Natural killer cell (primary cell): ENCODE data around the gene EXOC4. TPM values are rescaled to one million over a fixed set of nuclear protein-coding genes. Genes with fewer than 3 reads are reported as not detected.

Experiments used
- ATAC-seq, 3 donors: fragments of 150-1000 bp in 2 of 3; fragments of 200-7000 bp in 1 of 3; cut with Tn5 transposase; 1 replicate in 1 of 3; 2 replicates in 2 of 3; pipeline ENCODE4 v1.10.0; 2021; ENCODE audit warnings: mild to moderate bottlenecking in 2 of 3, moderate library complexity in 2 of 3
- DNase-seq, 2 donors: peaks; one replicate each; pipeline versions ENCODE4 v3.0.0 to v3.0.0-alpha.2; 2013 to 2021; ENCODE audit warnings: mixed read lengths in 1 of 2
- H3K27ac ChIP-seq: one replicate; pipeline ENCODE4 v1.5.1; 2013; ENCODE audit warnings: mild to moderate bottlenecking, low read length
- H3K27me3 ChIP-seq: one replicate; pipeline ENCODE4 v1.6.1; 2013; ENCODE audit warnings: low read length; ENCODE audit not compliant: control insufficient read depth, insufficient read depth
- H3K36me3 ChIP-seq: one replicate; pipeline ENCODE4 v1.6.1; 2013; ENCODE audit warnings: low read length; ENCODE audit not compliant: control insufficient read depth, insufficient read depth
- H3K4me1 ChIP-seq: one replicate; pipeline ENCODE4 v1.6.1; 2013; ENCODE audit warnings: low read length; ENCODE audit not compliant: control insufficient read depth, insufficient read depth
- H3K4me3 ChIP-seq: one replicate; pipeline ENCODE4 v1.5.1; 2013; ENCODE audit warnings: low read length
- H3K9me3 ChIP-seq: one replicate; pipeline ENCODE4 v1.6.1; 2013; ENCODE audit warnings: low read length; ENCODE audit not compliant: control insufficient read depth, insufficient read depth
- H3K27ac Mint-ChIP-seq, 2 donors: one replicate each; pipeline ENCODE4 v1.8.0; 2022; ENCODE audit warnings: mild to moderate bottlenecking in 2 of 2, mixed read lengths in 2 of 2, moderate library complexity in 1 of 2
- H3K27me3 Mint-ChIP-seq, 2 donors: one replicate each; pipeline ENCODE4 v1.8.0; 2022; ENCODE audit warnings: low read depth in 2 of 2, mixed read lengths in 2 of 2
- H3K36me3 Mint-ChIP-seq: one replicate; pipeline ENCODE4 v1.8.0; 2022; ENCODE audit warnings: mixed read lengths
- H3K4me1 Mint-ChIP-seq, 2 donors: one replicate each; pipeline ENCODE4 v1.8.0; 2022; ENCODE audit warnings: mixed read lengths in 2 of 2
- H3K4me3 Mint-ChIP-seq: one replicate; pipeline ENCODE4 v1.8.0; 2022; ENCODE audit warnings: mild to moderate bottlenecking, moderate library complexity, mixed read lengths
- H3K9me3 Mint-ChIP-seq, 2 donors: one replicate each; pipeline ENCODE4 v1.8.0; 2022; ENCODE audit warnings: mixed read lengths in 2 of 2
- WGBS: methylation state at CpG from one replicate; pipeline ENCODE4 v1.1.7; 2013; ENCODE audit warnings: missing lambda C conversion rate; ENCODE audit not compliant: insufficient coverage; 5-methylcytosine and 5-hydroxymethylcytosine counted together
- intact Hi-C: fragments of 100-400 bp; cut with micrococcal nuclease; formaldehyde crosslinking; loops from one replicate; pipeline ENCODE4 v1.14.2; 2022
- total RNA-seq, 4 donors: library from RNA; stranded (reverse); fragments of 120-200 nt in 1 of 4; gene quantifications; one replicate each; pipeline versions ENCODE4 v1.2.3 to v1.2.4, GENCODE V29; 2013 to 2022
- TF ChIP-seq, protein P1 (sequence below): fragments of 200-600 bp; IDR thresholded peaks from one replicate; pipeline ENCODE4 v1.8.0; 2022; ENCODE audit warnings: antibody characterized with exemption

Gene EXOC4
- total RNA-seq, 3 donors from 2014 or later (not counting 1 experiment from before 2014, with no cell fraction given) = 105 to 148 (median 123) TPM

DNA sequence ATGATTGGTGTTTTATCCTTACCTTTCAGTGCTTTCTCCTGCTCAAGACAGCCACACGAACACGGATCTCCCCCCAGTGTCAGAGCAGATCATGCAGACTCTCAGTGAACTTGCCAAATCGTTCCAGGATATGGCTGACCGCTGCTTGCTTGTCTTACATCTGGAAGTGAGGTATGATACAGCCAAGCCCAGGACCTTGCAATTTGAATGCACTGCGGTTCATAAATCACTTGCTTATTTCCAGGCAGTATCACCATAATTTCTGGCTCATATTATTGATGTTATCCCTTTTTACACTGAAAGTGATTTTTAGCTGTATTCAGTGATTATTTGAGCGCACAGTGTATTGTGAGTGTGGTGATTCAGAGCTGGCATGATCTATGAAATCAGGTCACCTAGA lies 744.6 kb downstream of the EXOC4 start:
- peaks cover 3% of the 10 kb centered on the region for H3K36me3 ChIP-seq
- no peak overlapping the region for H3K4me3 ChIP-seq
- peaks cover 8% of the 10 kb centered on the region for H3K36me3 Mint-ChIP-seq
- ATAC-seq (no peak), DNase-seq (no peak)
- 95% methylated on average over 4 of the region's 6 CpGs for WGBS
- no peaks in the 10 kb centered on the region for H3K9me3 Mint-ChIP-seq
- H3K4me1 ChIP-seq = no peaks in the 10 kb centered on the region
- H3K27ac Mint-ChIP-seq = no peak overlapping the region
- H3K27ac ChIP-seq = no peak overlapping the region
- H3K4me3 Mint-ChIP-seq = no peak overlapping the region
- H3K27me3 ChIP-seq = no peaks in the 10 kb centered on the region
- intact Hi-C loops = no loop called here
- H3K4me1 Mint-ChIP-seq = peaks cover 0 to 4% of the 10 kb centered on the region in 2 donors
- TF ChIP-seq, protein P1, sequence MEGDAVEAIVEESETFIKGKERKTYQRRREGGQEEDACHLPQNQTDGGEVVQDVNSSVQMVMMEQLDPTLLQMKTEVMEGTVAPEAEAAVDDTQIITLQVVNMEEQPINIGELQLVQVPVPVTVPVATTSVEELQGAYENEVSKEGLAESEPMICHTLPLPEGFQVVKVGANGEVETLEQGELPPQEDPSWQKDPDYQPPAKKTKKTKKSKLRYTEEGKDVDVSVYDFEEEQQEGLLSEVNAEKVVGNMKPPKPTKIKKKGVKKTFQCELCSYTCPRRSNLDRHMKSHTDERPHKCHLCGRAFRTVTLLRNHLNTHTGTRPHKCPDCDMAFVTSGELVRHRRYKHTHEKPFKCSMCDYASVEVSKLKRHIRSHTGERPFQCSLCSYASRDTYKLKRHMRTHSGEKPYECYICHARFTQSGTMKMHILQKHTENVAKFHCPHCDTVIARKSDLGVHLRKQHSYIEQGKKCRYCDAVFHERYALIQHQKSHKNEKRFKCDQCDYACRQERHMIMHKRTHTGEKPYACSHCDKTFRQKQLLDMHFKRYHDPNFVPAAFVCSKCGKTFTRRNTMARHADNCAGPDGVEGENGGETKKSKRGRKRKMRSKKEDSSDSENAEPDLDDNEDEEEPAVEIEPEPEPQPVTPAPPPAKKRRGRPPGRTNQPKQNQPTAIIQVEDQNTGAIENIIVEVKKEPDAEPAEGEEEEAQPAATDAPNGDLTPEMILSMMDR = no peak
- H3K9me3 ChIP-seq = no peaks in the 10 kb centered on the region
- H3K27me3 Mint-ChIP-seq = no peaks in the 10 kb centered on the region

DNA sequence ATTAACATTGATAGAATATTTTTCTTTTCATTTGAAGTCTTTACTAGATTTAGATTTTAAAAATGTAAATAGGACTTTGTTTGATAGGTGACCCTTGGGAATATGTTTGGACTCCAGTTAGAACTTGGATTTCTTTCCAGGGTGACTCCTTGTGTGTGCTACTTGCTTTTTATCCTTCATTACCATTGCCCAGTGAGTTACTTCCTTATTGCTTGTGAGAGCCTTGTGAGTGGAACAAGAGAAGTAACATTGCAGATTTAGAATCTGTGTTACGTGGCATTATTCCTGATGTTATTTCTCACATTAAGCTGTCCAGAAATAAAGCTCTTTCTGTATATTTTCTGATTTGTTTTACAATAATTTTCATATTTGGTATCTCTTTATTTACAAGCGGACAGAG lies 746.3 kb downstream of the EXOC4 start:
- no CpG with 5 or more reads among the region's 2 CpGs for WGBS
- no peaks in the 10 kb centered on the region for H3K27me3 ChIP-seq
- H3K4me1 ChIP-seq = no peaks in the 10 kb centered on the region
- no peaks in the 10 kb centered on the region for H3K27me3 Mint-ChIP-seq
- no peak for ATAC-seq
- H3K4me1 Mint-ChIP-seq = peaks cover 0 to 4% of the 10 kb centered on the region in 2 donors
- intact Hi-C loops = no loop called here
- TF ChIP-seq, protein P1 = no peak
- no peak overlapping the region for H3K27ac ChIP-seq
- H3K36me3 Mint-ChIP-seq = peaks cover 8% of the 10 kb centered on the region
- no peaks in the 10 kb centered on the region for H3K9me3 Mint-ChIP-seq
- no peak for DNase-seq
- no peaks in the 10 kb centered on the region for H3K9me3 ChIP-seq
- no peak overlapping the region for H3K27ac Mint-ChIP-seq
- H3K4me3 ChIP-seq = no peak overlapping the region
- no peak overlapping the region for H3K4me3 Mint-ChIP-seq
- H3K36me3 ChIP-seq = peaks cover 3% of the 10 kb centered on the region

DNA sequence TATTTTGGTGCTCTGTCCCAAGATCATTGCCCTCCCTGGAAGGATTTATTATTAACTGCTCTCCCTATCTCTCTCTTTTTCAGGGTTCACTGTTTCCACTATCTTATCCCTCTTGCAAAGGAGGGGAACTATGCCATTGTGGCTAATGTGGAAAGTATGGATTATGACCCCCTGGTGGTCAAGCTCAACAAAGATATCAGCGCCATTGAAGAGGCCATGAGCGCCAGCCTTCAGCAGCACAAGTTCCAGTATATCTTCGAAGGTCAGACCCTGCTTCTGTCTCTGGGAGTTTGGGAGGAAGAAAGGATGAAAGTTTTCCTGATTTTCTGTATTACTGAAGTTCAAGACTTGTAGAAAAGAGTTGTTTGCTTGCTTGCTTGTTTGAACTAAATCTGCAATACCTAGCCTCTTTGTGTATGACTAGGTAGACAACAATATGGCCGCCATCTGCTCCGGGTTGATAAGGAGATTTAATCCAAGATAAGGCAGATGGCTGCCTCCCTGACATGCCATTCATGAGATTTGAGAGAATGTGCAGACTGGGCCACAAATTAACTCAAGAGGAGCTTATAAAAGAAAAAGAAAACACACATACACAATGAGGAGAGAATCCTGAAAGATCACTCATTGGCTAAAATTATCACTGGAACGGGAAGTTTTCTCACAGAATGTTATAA lies 752.1 kb downstream of the EXOC4 start:
- no peak overlapping the region for H3K4me3 ChIP-seq
- no peak for ATAC-seq
- intact Hi-C loops = no loop called here
- no peak overlapping the region for H3K27ac Mint-ChIP-seq
- DNase-seq = no peak
- no peaks in the 10 kb centered on the region for H3K4me1 Mint-ChIP-seq
- WGBS = 96% methylated on average over 6 of the region's 6 CpGs
- no peaks in the 10 kb centered on the region for H3K4me1 ChIP-seq
- H3K27me3 Mint-ChIP-seq = no peaks in the 10 kb centered on the region
- H3K9me3 ChIP-seq = no peaks in the 10 kb centered on the region
- peaks cover 7% of the 10 kb centered on the region for H3K36me3 Mint-ChIP-seq
- H3K9me3 Mint-ChIP-seq = no peaks in the 10 kb centered on the region
- H3K27me3 ChIP-seq = no peaks in the 10 kb centered on the region
- peaks cover 1% of the 10 kb centered on the region for H3K36me3 ChIP-seq
- no peak overlapping the region for H3K4me3 Mint-ChIP-seq
- H3K27ac ChIP-seq = no peak overlapping the region
- TF ChIP-seq, protein P1 = no peak
